SK-MEL-5 (cell line): ENCODE measurements around the gene MICAL1. TPM values are rescaled to one million over a fixed set of nuclear protein-coding genes. Genes with fewer than 3 reads are reported as not detected.
A peak's percentile ranks its signal among the peaks of the same experiment; 100 is the strongest.

Source experiments
- DNase-seq: peaks from one replicate; pipeline ENCODE4 v3.0.0-alpha.2; 2016; ENCODE audit warnings: low read depth, low spot score
- in situ Hi-C: cut with HindIII; loops from 2 replicates; pipeline ENCODE4 v1.10.0; 2016; ENCODE audit warnings: low sequenced_read_pairs, high pct_unique_total_duplicates, low pct_unique_long_range_greater_than_20kb
- total RNA-seq: library from RNA; depleted of rRNA; stranded (reverse); fragments of >200 nt; shearing (Covaris generic); gene quantifications from 2 replicates; pipeline ENCODE4 v1.2.3, GENCODE V29; 2014

The MICAL1 gene
- total RNA-seq, 1 experiment from 2014 or later, result 43.1 TPM

GRCh38 chr6:109447878-109448555 lies 7.6 kb downstream of the MICAL1 start:
- DNase-seq, result no peak
- in situ Hi-C loops, result no loop called here

- no peak for DNase-seq
- in situ Hi-C loops, result no loop called here
These were observed 8.5 kb downstream of the MICAL1 start for GRCh38 chr6:109447087-109447486.

DNA sequence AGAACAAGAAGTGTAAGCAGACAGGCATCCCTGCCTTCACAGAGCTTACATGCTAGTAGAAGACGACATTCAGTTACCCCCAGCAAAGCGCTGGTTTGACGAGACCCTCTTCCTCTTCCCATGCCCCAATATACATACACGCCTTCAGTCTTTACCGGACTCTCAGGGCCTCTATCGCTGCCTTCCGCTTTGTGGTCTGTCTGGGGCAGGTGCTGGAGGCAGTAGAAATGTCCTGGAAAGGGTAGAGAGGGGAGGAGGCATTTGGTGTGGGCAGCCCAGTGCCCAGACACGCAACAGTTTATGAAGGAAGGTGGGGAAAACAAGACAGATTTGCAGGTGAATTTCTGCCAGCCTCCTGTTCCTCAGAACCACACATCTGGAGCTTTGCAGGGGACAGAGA lies 9.0 kb downstream of the MICAL1 start:
- no peak for DNase-seq
- in situ Hi-C loops, result no loop called here

DNA sequence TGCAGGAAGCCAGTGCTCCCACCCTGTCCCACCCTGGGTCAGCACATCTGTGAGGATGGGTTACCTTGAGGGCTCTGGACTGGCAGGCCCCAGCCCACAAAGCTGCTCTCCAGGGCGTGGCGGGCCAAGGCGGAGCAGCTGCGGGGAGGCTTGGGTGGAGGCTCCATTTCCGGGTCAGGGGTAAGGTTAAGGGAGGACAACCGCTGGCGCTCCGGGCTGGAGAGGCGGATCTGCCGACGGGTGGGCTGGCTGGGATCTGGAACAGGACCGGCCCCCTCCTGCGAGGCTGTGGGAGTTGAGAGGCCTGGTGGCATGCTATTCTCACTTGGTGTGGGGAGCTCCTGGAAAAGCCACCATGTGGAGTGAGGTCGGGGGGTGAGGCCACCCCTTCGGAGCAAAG lies 9.5 kb downstream of the MICAL1 start:
- in situ Hi-C loops, result no loop called here
- DNase-seq, result no peak

- in situ Hi-C loops, result no loop called here
- no peak for DNase-seq
These were observed 10.2 kb downstream of the MICAL1 start for GRCh38 chr6:109445382-109445781.

DNA sequence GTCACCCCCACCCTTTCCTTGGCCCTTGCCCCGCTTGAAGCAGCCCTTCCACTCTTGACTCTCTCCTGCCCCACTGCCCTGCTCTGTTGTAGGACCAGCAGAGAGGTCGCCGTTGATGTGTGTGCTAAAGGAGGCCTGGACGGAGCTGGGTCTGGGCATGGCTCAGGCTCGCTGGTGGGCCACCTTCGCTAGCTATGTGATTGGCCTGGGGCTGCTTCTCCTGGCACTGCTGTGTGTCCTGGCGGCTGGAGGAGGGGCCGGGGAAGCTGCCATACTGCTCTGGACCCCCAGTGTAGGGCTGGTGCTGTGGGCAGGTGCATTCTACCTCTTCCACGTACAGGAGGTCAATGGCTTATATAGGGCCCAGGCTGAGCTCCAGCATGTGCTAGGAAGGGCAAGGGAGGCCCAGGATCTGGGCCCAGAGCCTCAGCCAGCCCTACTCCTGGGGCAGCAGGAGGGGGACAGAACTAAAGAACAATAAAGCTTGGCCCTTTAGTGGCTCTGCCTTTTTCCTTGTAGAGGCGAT lies 12.1 kb downstream of the MICAL1 start:
- no peak for DNase-seq
- in situ Hi-C loops, result no loop called here

GRCh38 chr6:109442393-109442924 lies 13.1 kb downstream of the MICAL1 start:
- DNase-seq, result no peak
- in situ Hi-C loops, result no loop called here

DNA sequence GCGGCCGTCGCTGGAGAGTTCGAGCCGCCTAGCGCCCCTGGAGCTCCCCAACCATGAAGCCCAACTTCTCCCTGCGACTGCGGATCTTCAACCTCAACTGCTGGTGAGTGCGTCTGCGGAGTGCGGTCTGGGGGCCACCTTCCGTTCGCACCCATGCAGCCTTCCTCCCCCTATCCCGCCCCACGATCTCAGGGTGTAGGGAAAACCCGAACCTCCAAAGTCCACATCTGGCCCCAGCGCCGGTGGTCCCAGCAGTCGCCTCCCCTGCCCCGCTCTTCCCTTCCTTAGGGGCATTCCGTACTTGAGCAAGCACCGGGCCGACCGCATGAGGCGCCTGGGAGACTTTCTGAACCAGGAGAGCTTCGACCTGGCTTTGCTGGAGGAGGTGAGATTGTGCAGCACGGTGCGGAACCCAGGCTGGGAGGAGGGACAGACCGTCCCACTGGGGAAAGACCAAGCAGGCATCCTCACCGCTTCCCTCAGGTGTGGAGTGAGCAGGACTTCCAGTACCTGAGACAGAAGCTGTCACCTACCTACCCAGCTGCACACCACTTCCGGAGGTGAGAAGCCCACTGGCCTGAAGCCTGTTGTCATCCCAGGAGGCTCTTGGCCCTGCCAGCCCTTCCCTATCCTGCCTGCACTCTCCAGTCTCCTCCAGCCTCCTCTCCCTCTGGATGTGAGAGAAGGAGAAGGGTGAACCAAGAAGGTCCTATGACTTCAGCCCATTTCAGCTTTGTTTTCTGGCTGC lies 14.3 kb downstream of the MICAL1 start:
- in situ Hi-C loops, result no loop called here
- no peak for DNase-seq

DNA sequence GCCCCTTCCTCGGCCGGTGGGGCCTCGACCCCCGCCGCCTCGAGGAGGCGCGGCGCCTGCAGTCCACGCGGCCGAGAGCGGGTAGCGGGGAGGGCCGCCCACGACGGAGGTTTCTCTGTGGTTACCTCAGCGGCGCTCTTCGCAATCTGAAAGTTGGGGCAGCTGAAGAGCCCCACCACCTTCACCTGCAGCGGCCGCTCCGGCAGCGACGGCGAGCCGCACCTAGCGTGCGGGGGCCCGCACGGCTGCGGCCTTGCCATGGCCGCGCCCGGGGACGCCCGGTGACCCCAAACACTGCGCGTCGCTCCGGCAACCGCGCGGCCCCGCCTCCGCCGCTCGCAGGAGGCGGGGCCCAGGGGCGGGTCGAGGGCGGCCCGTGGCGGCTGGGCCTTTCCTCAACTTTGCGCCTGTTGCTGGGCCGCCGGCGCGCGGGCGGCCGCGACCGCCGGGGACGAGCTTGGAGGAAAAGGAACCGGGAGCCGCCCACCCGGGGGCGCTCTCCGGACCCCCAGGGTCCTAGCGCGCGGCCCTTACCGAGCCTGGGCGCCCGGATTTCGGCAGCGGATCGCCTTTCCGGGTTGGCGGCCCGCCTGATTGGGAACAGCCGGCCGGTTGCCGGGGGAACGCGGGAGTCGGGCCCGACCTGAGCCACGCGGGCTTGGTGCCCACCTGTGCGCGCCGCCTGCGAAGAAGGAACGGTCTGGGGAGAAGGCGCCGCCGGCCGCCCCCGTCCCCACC lies 15.1 kb downstream of the MICAL1 start, which contains the start of the genes PPIL6 and SMPD2:
Gene PPIL6, minus strand, starts transcription at position 298 of the 738 bp plus-strand sequence. Its CDS starts 38 bp downstream, at position 260.
Gene SMPD2, plus strand, starts transcription at position 394 of the 738 bp plus-strand sequence. CDS start 398 bp downstream, outside the sequence.
- in situ Hi-C loops, result no loop called here
- peak; percentile 82 for DNase-seq

DNA sequence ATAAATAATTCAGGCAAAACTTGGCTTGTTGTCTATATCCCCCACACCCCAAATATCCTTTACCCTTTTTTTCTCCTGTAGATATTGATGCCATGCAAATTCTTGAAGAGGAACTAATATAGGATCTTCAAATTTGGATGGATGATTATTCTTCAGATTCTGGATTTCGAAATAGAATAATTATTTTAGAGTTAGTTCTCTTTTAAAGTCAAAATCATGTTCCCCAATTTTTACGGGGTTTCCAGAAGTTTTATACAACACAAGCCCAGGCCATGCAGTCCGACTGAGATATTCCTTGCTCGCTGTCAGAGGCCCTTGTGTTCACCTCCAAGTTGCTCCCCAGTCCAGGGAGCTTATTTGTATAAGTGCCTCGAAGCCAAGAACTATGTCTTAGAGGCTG lies 19.5 kb downstream of the MICAL1 start:
- no peak for DNase-seq
- in situ Hi-C loops, result no loop called here

GRCh38 chr6:109434456-109434855 lies 21.1 kb downstream of the MICAL1 start:
- in situ Hi-C loops, result no loop called here

DNA sequence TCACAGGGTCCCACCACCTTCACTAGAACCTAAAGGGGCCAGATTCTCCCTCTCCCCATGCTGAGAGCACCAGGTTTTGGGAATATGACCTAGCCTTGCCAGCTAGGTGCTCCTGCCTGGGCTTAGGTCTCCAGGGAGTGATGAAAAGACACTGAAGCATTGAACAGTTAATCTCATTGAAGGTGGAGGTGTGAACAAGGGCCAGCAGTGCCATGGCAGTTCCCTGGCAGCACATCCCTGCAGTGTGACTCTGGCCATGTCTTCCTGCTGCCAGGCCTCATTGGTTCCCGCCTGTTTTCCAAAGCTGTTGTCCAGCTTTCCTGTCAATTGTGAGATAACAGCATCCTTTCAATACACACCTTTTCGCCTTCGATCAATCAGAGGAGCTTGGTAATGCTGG lies 26.1 kb downstream of the MICAL1 start:
- no peak for DNase-seq
- in situ Hi-C loops, result no loop called here

More at GRCh38 chr6:109434456-109434855, 21.1 kb downstream of the MICAL1 start:
- peak; percentile 90 for DNase-seq

DNA sequence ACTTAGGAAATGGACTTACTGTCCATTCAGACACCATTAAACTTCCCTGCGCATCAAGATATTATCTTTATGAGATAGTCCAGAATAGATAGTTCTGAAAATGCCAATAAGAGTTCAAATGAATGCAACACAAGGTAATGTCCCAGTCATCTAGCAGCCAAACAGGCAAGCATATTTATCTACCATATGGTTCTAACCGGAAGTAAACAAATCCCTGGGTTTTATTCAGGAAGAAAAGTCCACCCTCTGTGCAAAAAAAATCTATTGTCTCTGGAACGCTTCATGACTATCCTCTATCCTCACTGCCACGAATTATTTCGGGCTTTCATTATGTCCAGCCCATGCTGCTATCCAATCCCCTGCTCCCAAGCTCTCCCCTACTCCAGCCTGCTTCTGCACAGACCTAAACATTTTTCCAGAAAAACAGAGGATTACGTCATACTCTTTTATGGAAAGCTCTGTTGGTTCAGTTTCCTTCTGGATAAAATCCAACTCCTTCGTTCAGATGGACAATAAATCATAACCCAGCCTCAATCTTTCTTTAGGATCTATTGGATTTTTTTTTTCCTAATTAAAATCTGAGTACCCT lies 26.6 kb downstream of the MICAL1 start:
- no peak for DNase-seq
- in situ Hi-C loops, result no loop called here

- DNase-seq, result no peak
- in situ Hi-C loops, result no loop called here
These were observed 30.6 kb downstream of the MICAL1 start for GRCh38 chr6:109424946-109425345.

DNA sequence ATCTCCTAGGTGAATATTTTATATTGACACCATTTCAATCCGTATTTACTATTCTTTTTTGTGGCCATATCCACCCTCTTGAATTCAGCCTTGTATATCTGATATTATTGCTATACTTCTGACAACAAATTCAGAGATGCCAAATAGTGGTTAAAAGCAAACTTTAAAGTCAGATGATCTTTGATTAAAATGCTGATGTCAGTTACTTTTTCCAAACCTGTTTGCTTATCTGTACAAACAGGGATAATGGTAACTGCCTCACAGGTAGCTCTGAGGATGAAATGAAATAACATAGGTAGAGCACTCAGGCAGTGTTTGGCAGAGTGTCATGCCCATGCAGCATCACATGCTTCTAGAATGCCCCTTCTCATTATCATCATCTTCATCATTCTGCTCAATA lies 34.4 kb downstream of the MICAL1 start:
- in situ Hi-C loops, result no loop called here
- DNase-seq, result no peak

GRCh38 chr6:109420751-109421150 lies 34.8 kb downstream of the MICAL1 start:
- no peak for DNase-seq
- in situ Hi-C loops, result no loop called here

GRCh38 chr6:109417646-109418045 lies 37.9 kb downstream of the MICAL1 start:
- in situ Hi-C loops, result no loop called here
- DNase-seq, result no peak
